HEK293 (cell line): Measurements from ENCODE around the gene PDE11A.
A peak's percentile ranks its signal among the peaks of the same experiment; 100 is the strongest.

ENCODE experiments used
- CTCF ChIA-PET: fragments of 350-600 bp; formaldehyde crosslinking; extraction: SDS; loops from one replicate; lab custom pipeline; 2021; ENCODE audit warnings: antibody characterized with exemption; lab: Yijun Ruan, JAX
- POLR2A ChIA-PET: fragments of 300-600 bp; formaldehyde crosslinking; extraction: SDS; loops from one replicate; lab custom pipeline; 2020; ENCODE audit warnings: antibody characterized with exemption, inconsistent platforms; lab: Yijun Ruan, JAX
- H3K27ac ChIP-seq: fragments of 200-500 bp; sonication (Bioruptor generic); 2 replicates; pipeline ENCODE4 v1.5.1; 2014; ENCODE audit warnings: low read depth, low read length, control low read depth, inconsistent platforms; ENCODE audit errors: extremely low read depth
- H3K36me3 ChIP-seq, 2 experiments: fragments of 200-500 bp in 1 of 2; sonication (Bioruptor generic) in 1 of 2; 1 replicate in 1 of 2; 2 replicates in 1 of 2; pipeline ENCODE4 v1.5.1; 2014 to 2017; ENCODE audit warnings: inconsistent platforms in 2 of 2, low read length in 2 of 2; ENCODE audit not compliant: control insufficient read depth in 2 of 2, insufficient read depth in 1 of 2
- H3K4me1 ChIP-seq: fragments of 200-500 bp; sonication (Bioruptor generic); 2 replicates; pipeline ENCODE4 v1.5.1; 2014; ENCODE audit warnings: mild to moderate bottlenecking, low read length, inconsistent platforms; ENCODE audit not compliant: control insufficient read depth, insufficient read depth
- H3K4me3 ChIP-seq: 2 replicates; pipeline ENCODE4 v1.5.1; 2011; ENCODE audit warnings: low read depth, mild to moderate bottlenecking, control low read depth, low read length, moderate library complexity
- H3K9me3 ChIP-seq: fragments of 200-500 bp; sonication (Bioruptor generic); 2 replicates; pipeline ENCODE4 v1.5.1; 2014; ENCODE audit warnings: low read depth, low read length, inconsistent platforms; ENCODE audit not compliant: control insufficient read depth, insufficient read depth
- BCL6B ChIP-seq: fragments of 450-650 bp; formaldehyde crosslinking; IDR thresholded peaks from 2 replicates; pipeline ENCODE4 v1.5.1; 2017; ENCODE audit warnings: missing biosample characterization, missing genetic modification characterization
- MYNN ChIP-seq: fragments of 450-650 bp; formaldehyde crosslinking; IDR thresholded peaks from 2 replicates; pipeline ENCODE4 v1.5.1; 2016; ENCODE audit warnings: missing biosample characterization, missing genetic modification characterization, borderline replicate concordance
- PRDM10 ChIP-seq: fragments of 450-650 bp; formaldehyde crosslinking; IDR thresholded peaks from 2 replicates; pipeline ENCODE4 v1.5.1; 2016; ENCODE audit warnings: missing biosample characterization, missing genetic modification characterization
- PRDM6 ChIP-seq: fragments of 450-650 bp; formaldehyde crosslinking; IDR thresholded peaks from 2 replicates; pipeline ENCODE4 v1.5.1; 2017; ENCODE audit warnings: missing biosample characterization, missing genetic modification characterization
- REST ChIP-seq: fragments of 450-650 bp; formaldehyde crosslinking; IDR thresholded peaks from 2 replicates; pipeline ENCODE4 v1.5.1; 2016; ENCODE audit warnings: missing biosample characterization, missing genetic modification characterization
- TRIM28 ChIP-seq: IDR thresholded peaks from 2 replicates; pipeline ENCODE4 v1.6.1; 2011; ENCODE audit warnings: low read length, control low read depth, borderline replicate concordance
- ZBTB44 ChIP-seq: fragments of 450-650 bp; IDR thresholded peaks from 2 replicates; pipeline ENCODE4 v1.5.1; 2018; ENCODE audit warnings: missing biosample characterization, mild to moderate bottlenecking, missing genetic modification characterization
- ZBTB7A ChIP-seq: fragments of 450-650 bp; formaldehyde crosslinking; IDR thresholded peaks from 2 replicates; pipeline ENCODE4 v1.5.1; 2016; ENCODE audit warnings: low read depth, missing biosample characterization, missing genetic modification characterization
- ZNF138 ChIP-seq: fragments of 450-650 bp; formaldehyde crosslinking; IDR thresholded peaks from 2 replicates; pipeline ENCODE4 v1.5.1; 2016; ENCODE audit warnings: missing biosample characterization, missing genetic modification characterization, borderline replicate concordance
- ZNF366 ChIP-seq: fragments of 450-650 bp; formaldehyde crosslinking; conservative IDR thresholded peaks from 2 replicates; pipeline ENCODE4 v1.5.1; 2016; ENCODE audit warnings: missing biosample characterization, missing genetic modification characterization
- ZNF843 ChIP-seq: fragments of 450-650 bp; formaldehyde crosslinking; IDR thresholded peaks from 2 replicates; pipeline ENCODE4 v1.5.1; 2016; ENCODE audit warnings: missing biosample characterization, missing genetic modification characterization
- ZSCAN18 ChIP-seq: fragments of 450-650 bp; formaldehyde crosslinking; IDR thresholded peaks from 2 replicates; pipeline ENCODE4 v1.5.1; 2016; ENCODE audit warnings: missing biosample characterization, missing genetic modification characterization

Gene PDE11A

GRCh38 chr2:177730792-177731191, 341.8 kb downstream of the PDE11A start (continued):
- no peak for TF ChIP-seq REST (tag by site-specific recombination)
- TF ChIP-seq, all 188 proteins: peak for 0

GRCh38 chr2:177730363-177730762, 342.2 kb downstream of the PDE11A start:
- TF ChIP-seq BCL6B (tag by site-specific recombination) = peak; percentile 77
- 0 out of 2 replicates have a peak, but pooled peaks have one; percentile 17 for TF ChIP-seq ZNF366 (tag by site-specific recombination)
- TF ChIP-seq ZBTB7A (tag by site-specific recombination) = no peak
- TF ChIP-seq ZNF138 (tag by site-specific recombination) = no peak
- TF ChIP-seq, all 188 proteins: peak for 2
- no peak overlapping the region for H3K27ac ChIP-seq
- H3K4me3 ChIP-seq = no peak overlapping the region
- POLR2A ChIA-PET = no interaction called here
- no peaks in the 10 kb centered on the region for H3K36me3 ChIP-seq
- CTCF ChIA-PET = interaction anchor here (0.7 to 3.3 kb wide), 4 partner anchors 28 to 394 kb away, joined by 3 to 17 read pairs (median 4); no protein-coding TSS in a partner anchor
- H3K4me1 ChIP-seq = no peaks in the 10 kb centered on the region
- H3K9me3 ChIP-seq = no peaks in the 10 kb centered on the region

GRCh38 chr2:177728920-177729319, 343.7 kb downstream of the PDE11A start:
- peak; percentile 42; the same call in 1 of the 2 replicates for TF ChIP-seq ZNF843 (tag by site-specific recombination)
- no peak for TF ChIP-seq MYNN
- TF ChIP-seq ZBTB44 (tag by site-specific recombination) = 0 out of 2 replicates have a peak, but pooled peaks have one; percentile 11
- peak; percentile 25; the same call in 1 of the 2 replicates for TF ChIP-seq PRDM10 (tag by site-specific recombination)
- TF ChIP-seq ZNF366 (tag by site-specific recombination) = 0 out of 2 replicates have a peak, but pooled peaks have one; percentile 17
- peak; percentile 20; the same call in 1 of the 2 replicates for TF ChIP-seq PRDM6 (tag by site-specific recombination)
- TF ChIP-seq TRIM28 = 0 out of 2 replicates have a peak, but pooled peaks have one; percentile 29
- TF ChIP-seq ZSCAN18 (tag by site-specific recombination) = no peak
- TF ChIP-seq, all 188 proteins: peak for 6
- H3K4me3 ChIP-seq = no peak overlapping the region
- POLR2A ChIA-PET = interaction anchor here (2.1 kb wide), 1 partner anchor 465 kb away, joined by 4 read pairs; the partner anchor contains the start of gene NFE2L2
- no peaks in the 10 kb centered on the region for H3K36me3 ChIP-seq
- CTCF ChIA-PET = interaction anchor here (0.6 to 3.3 kb wide), 13 partner anchors 11 to 1754 kb away, joined by 3 to 17 read pairs (median 5); no protein-coding TSS in a partner anchor
- no peaks in the 10 kb centered on the region for H3K9me3 ChIP-seq
- no peaks in the 10 kb centered on the region for H3K4me1 ChIP-seq
- H3K27ac ChIP-seq = no peak overlapping the region
